Measurements from ENCODE around the gene SLC17A4.

Gene SLC17A4

GRCh38 chr6:25749837-25750236 lies 4.7 kb upstream of the SLC17A4 start:
- DNase-seq: peak; percentile 88

- no peak for DNase-seq
These were observed 3.6 kb upstream of the SLC17A4 start for GRCh38 chr6:25750906-25751305.

GRCh38 chr6:25753079-25753478 lies 1.5 kb upstream of the SLC17A4 start:
- no peak for DNase-seq

GRCh38 chr6:25755483-25755882 lies 941 bp downstream of the SLC17A4 start:
- DNase-seq: no peak

- DNase-seq: peak; percentile 73
These were observed 2.1 kb downstream of the SLC17A4 start for GRCh38 chr6:25756382-25757363.

- DNase-seq: no peak
These were observed 3.5 kb downstream of the SLC17A4 start for GRCh38 chr6:25757936-25758642.

GRCh38 chr6:25764611-25765010 lies 10.1 kb downstream of the SLC17A4 start:
- DNase-seq: no peak

- DNase-seq: no peak
These were observed 14.0 kb downstream of the SLC17A4 start for GRCh38 chr6:25768566-25768965.

GRCh38 chr6:25769983-25770382 lies 15.4 kb downstream of the SLC17A4 start:
- DNase-seq: no peak

GRCh38 chr6:25774120-25774715 lies 19.7 kb downstream of the SLC17A4 start:
- peak; percentile 85 for DNase-seq

- no peak for DNase-seq
These were observed 22.5 kb downstream of the SLC17A4 start for GRCh38 chr6:25777031-25777430.

GRCh38 chr6:25777856-25778649 lies 23.5 kb downstream of the SLC17A4 start:
- no peak for DNase-seq

- DNase-seq: no peak
These were observed 26.6 kb downstream of the SLC17A4 start for GRCh38 chr6:25781134-25781533.

GRCh38 chr6:25787428-25787827 lies 32.9 kb downstream of the SLC17A4 start:
- no peak for DNase-seq

GRCh38 chr6:25788305-25788922 lies 33.9 kb downstream of the SLC17A4 start:
- DNase-seq: peak; percentile 30

GRCh38 chr6:25789475-25789874 lies 34.9 kb downstream of the SLC17A4 start:
- no peak for DNase-seq

GRCh38 chr6:25792016-25792415 lies 37.5 kb downstream of the SLC17A4 start:
- DNase-seq: no peak

GRCh38 chr6:25793970-25794369 lies 39.4 kb downstream of the SLC17A4 start:
- peak; percentile 11 for DNase-seq

- DNase-seq: no peak
These were observed 40.2 kb downstream of the SLC17A4 start for GRCh38 chr6:25794784-25795183.

- no peak for DNase-seq
These were observed 46.9 kb downstream of the SLC17A4 start for GRCh38 chr6:25801436-25801835.

- no peak for DNase-seq
These were observed 50.3 kb downstream of the SLC17A4 start for GRCh38 chr6:25804804-25805203.

- DNase-seq: no peak
These were observed 60.7 kb downstream of the SLC17A4 start for GRCh38 chr6:25815194-25815593.

Data from MV-4-11 (cell line).